Gastrocnemius medialis (tissue), 4 donors: ENCODE data around the gene CYFIP2. TPM values are rescaled to one million over a fixed set of nuclear protein-coding genes. Genes with fewer than 3 reads are reported as not detected.
A peak's percentile ranks its signal among the peaks of the same experiment; 100 is the strongest.

Experiments used
- ATAC-seq, 2 donors: fragments of 150-250 bp; one replicate each; pipeline ENCODE4 v1.9.1; 2016
- DNase-seq, 2 donors: peaks; one replicate each; pipeline ENCODE4 v3.0.0-alpha.2; 2019
- H3K27ac ChIP-seq, 4 donors: fragments of 200-600 bp; sonication (generic); 1 replicate in 1 of 4; 2 replicates in 3 of 4; pipeline ENCODE4 v1.5.1; 2016 to 2018; ENCODE audit warnings: mild to moderate bottlenecking in 2 of 4, moderate library complexity in 1 of 4
- H3K27me3 ChIP-seq, 3 donors: fragments of 200-600 bp; sonication (generic) in 2 of 3; 1 replicate in 1 of 3; 2 replicates in 2 of 3; pipeline versions ENCODE4 v1.5.1 to v1.6.0; 2016 to 2019; ENCODE audit warnings: mild to moderate bottlenecking in 1 of 3, moderate library complexity in 1 of 3
- H3K36me3 ChIP-seq, 2 donors: fragments of 200-600 bp; sonication (generic) in 1 of 2; one replicate each; pipeline ENCODE4 v1.5.1; 2017 to 2018
- H3K4me1 ChIP-seq, 2 donors: fragments of 200-600 bp; sonication (generic) in 1 of 2; one replicate each; pipeline ENCODE4 v1.5.1; 2016 to 2017; ENCODE audit warnings: mild to moderate bottlenecking in 2 of 2
- H3K4me3 ChIP-seq, 4 donors: fragments of 200-600 bp; sonication (generic) in 3 of 4; 1 replicate in 1 of 4; 2 replicates in 3 of 4; pipeline ENCODE4 v1.5.1; 2016 to 2019; ENCODE audit warnings: mild to moderate bottlenecking in 2 of 4
- H3K9me3 ChIP-seq, 3 donors: fragments of 200-600 bp; sonication (generic) in 2 of 3; 1 replicate in 1 of 3; 2 replicates in 2 of 3; pipeline ENCODE4 v1.5.1; 2016 to 2019
- POLR2A ChIP-seq, 2 donors: fragments of 450-650 bp; IDR thresholded peaks; one replicate each; pipeline ENCODE4 v1.6.1; 2017; ENCODE audit warnings: antibody characterized with exemption in 2 of 2, mild to moderate bottlenecking in 2 of 2, moderate library complexity in 2 of 2
- in situ Hi-C, 4 donors: fragments of 200-750 bp; cut with MboI; loops; one replicate each; pipeline versions ENCODE4 v1.15.0 to v1.8.0; 2017; ENCODE audit warnings: low sequenced_read_pairs in 4 of 4
- intact Hi-C: fragments of 100-400 bp; cut with DNase I; formaldehyde crosslinking; loops from one replicate; pipeline ENCODE4 v1.15.1; 2023; ENCODE audit warnings: low total_unique reads
- total RNA-seq, 4 donors: library from RNA; depleted of rRNA; stranded (reverse); fragments of >200 nt; gene quantifications; one replicate each; pipeline versions ENCODE4 v1.1.0 to v1.2.3, GENCODE V29; 2016
- TF ChIP-seq, protein P1 (sequence below), 5 experiments: fragments of 450-650 bp in 3 of 5; fragments of 200-600 bp in 2 of 5; sonication (generic) in 2 of 5; IDR thresholded peaks in 4 of 5; conservative IDR thresholded peaks in 1 of 5; 1 replicate in 4 of 5; 2 replicates in 1 of 5; pipeline ENCODE4 v1.5.1; 2016 to 2019; ENCODE audit warnings: antibody characterized with exemption in 5 of 5, mild to moderate bottlenecking in 3 of 5, moderate library complexity in 3 of 5

CYFIP2 gene
- total RNA-seq: 10 to 100 TPM in 2 of 4 donors, 1 to 10 TPM in 2; 5.9 to 15.5 (median 10.7) TPM

DNA sequence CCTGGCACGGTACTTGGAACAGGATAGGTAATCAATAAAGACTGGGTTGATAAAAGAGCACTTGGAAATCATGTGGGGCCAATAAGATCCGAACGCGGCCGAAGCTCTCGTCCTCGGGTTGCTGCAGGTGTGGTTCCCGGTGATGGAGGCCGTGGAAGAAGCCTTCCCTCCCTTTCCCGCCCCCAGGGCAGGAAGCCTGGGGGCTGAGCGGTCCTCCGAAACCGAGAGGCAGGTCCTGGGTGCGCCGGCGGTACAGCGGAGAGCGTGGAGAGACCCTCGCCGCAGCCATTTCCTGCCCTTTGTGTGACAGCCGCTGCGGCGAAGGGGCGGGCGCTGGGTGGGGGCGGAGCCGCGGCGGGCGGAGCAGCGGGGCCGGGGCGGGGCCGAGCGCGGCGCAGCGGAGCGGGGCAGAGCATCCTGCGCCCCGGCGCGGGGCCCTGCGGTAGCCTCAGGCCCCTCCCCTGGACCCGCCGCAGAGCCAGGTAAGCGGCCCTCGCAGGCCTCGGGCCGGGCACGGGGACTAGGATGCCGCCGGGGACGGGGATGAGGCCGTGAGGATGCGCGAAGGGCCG lies at the start of gene CYFIP2:
Gene CYFIP2, plus strand, starts transcription at position 410 of the 572 bp plus-strand sequence. CDS start 19,239 bp downstream, outside the sequence.
- ATAC-seq: peak; percentile 48 to 75
- no peak for TF ChIP-seq POLR2A (IDR thresholded peaks at IDR 0.05)
- TF ChIP-seq, protein P1, sequence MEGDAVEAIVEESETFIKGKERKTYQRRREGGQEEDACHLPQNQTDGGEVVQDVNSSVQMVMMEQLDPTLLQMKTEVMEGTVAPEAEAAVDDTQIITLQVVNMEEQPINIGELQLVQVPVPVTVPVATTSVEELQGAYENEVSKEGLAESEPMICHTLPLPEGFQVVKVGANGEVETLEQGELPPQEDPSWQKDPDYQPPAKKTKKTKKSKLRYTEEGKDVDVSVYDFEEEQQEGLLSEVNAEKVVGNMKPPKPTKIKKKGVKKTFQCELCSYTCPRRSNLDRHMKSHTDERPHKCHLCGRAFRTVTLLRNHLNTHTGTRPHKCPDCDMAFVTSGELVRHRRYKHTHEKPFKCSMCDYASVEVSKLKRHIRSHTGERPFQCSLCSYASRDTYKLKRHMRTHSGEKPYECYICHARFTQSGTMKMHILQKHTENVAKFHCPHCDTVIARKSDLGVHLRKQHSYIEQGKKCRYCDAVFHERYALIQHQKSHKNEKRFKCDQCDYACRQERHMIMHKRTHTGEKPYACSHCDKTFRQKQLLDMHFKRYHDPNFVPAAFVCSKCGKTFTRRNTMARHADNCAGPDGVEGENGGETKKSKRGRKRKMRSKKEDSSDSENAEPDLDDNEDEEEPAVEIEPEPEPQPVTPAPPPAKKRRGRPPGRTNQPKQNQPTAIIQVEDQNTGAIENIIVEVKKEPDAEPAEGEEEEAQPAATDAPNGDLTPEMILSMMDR (IDR thresholded peaks at IDR 0.05 in 4 of 5, conservative IDR thresholded peaks at IDR 0.05 in 1 of 5): no peak
- Histone ChIP-seq H3K27ac (peak within 1 kb of the TSS in 2 of 4 donors; percentile 28 to 70), H3K36me3 (no peaks in the 10 kb centered on the region), H3K9me3 (no peaks in the 10 kb centered on the region), H3K27me3 (no peaks in the 10 kb centered on the region), H3K4me1 (peaks cover 8 to 14% of the 10 kb centered on the region in 2 donors), H3K4me3 (peak within 1 kb of the TSS; percentile 60 to 77 (median 64))
- intact Hi-C loops: no loop called here
- no peak for DNase-seq
- in situ Hi-C loops: no loop called here

DNA sequence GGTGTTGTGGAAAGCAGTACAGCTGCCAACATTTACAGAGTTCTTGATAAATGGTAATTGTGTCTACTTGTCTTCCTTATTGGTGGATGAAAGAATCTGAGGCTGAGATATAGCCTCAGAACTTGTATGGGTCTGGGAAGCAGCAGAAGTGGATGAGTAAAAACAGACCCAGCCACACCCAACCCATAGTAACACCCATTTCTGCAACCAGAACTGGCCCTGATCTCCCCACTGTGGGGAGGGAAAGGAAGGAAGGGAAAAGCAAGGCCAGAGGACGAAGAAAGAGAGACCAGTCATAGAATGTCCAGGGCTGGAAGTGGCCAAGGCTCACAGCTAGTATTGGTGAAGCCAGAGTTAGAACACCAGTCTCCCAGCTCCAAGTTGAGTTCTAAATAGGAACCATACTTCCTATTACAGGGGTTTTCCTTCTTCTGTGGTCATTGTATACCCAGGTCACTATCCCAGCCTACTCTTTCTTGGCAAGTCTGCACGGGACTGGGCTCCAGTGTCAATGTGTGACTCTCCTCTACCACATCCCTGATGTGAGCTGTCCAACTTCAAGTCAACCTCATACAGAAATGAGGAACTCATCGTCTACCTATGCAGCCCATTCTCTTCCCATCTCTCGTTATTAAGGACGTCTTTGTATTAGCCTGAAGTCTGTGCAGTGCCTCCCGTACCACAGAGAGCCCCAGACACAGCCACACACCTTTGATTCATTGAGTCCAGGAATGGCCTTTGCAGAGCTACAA lies 49.4 kb upstream of the CYFIP2 start:
- Histone ChIP-seq H3K4me1 (no peaks in the 10 kb centered on the region), H3K9me3 (no peaks in the 10 kb centered on the region), H3K36me3 (no peaks in the 10 kb centered on the region), H3K27ac (no peak overlapping the region), H3K4me3 (no peak overlapping the region), H3K27me3 (no peaks in the 10 kb centered on the region)
- TF ChIP-seq, protein P1 (IDR thresholded peaks at IDR 0.05 in 4 of 5, conservative IDR thresholded peaks at IDR 0.05 in 1 of 5): no peak
- TF ChIP-seq POLR2A (IDR thresholded peaks at IDR 0.05): no peak
- DNase-seq (no peak), ATAC-seq (no peak)
- intact Hi-C loops: no loop called here
- in situ Hi-C loops: no loop called here

DNA sequence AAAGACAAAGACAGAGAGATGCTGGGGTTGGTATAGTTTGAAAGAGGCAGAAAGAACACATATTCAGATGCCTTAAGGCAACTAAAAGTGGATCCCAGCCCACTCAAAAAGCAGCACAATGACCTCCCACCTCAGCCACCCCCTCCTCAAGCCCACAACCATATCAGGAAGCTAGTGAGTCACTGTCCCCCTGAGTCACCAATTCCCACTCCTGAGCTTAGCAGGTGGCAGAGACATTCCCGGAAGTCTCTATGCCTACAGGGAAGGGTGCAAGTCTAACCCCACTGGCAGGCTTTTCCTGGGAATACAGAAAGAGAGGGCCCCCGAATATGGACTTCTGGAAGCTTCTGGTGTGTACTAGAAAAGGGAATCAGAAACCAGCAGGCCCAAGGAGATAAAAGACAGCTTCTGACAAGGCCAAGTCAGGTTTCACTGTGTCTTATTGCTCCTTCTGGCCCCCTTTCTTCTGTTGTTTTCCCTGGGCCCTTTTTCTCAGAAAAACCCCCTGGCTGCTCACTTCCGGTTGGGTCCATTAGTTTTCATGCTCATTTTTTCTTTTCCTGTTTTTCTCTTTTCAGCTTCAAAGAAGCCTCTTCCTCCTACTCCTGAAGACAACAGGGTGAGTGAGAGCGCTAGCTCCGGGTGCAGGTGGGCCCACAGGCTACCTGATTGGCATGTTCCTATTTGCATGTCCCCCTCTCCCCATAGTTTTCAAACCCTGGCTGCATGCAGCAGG lies 48.5 kb upstream of the CYFIP2 start:
- Histone ChIP-seq H3K4me3 (no peak overlapping the region), H3K27ac (no peak overlapping the region)
- in situ Hi-C loops: no loop called here

DNA sequence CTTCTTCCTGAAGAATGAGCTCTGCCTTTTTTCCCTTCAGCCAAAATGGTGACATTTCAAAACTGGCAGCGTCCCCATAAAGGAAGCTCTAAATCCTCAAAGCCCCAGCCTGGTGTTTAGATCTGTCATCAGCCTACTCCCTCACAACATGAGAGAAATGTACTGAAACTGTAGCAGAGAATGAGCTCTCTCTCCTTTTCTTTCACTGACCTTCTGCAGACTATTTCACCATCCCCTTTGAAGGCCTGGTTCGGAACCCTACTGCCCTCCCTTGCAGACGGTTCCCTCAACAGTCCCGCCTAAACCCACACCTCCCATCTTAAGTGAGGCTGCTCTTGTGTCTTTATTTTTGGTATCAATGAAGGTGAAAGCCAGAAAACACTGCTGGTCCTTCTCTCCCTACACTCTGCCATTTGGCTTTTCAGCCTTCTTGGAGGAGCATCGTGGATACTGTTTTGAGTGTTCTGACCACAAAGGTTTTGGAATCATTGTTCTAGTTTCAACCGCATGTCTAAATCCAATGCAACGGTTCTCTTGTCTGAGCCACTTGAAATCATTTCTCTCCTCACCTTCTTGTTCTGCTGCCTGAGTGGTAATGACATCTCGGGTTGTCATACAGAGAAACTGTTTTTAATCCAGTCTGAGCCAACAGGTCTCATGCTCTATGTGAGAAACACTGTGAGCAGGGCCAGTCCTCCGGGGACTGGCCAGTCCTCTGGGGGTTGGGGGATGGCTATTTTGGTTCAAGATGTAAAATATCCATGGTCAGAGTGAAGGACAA lies 46.2 kb upstream of the CYFIP2 start:
- Histone ChIP-seq H3K36me3 (no peaks in the 10 kb centered on the region), H3K4me3 (no peak overlapping the region), H3K9me3 (no peaks in the 10 kb centered on the region), H3K27ac (no peak overlapping the region), H3K27me3 (no peaks in the 10 kb centered on the region), H3K4me1 (no peaks in the 10 kb centered on the region)
- in situ Hi-C loops (no loop called here), intact Hi-C loops (no loop called here)
- ATAC-seq (no peak), DNase-seq (no peak)
- no peak for TF ChIP-seq POLR2A (IDR thresholded peaks at IDR 0.05)
- TF ChIP-seq, protein P1 (IDR thresholded peaks at IDR 0.05 in 4 of 5, conservative IDR thresholded peaks at IDR 0.05 in 1 of 5): no peak

More for the DNA sequence above, 48.5 kb upstream of the CYFIP2 start:
- intact Hi-C loops: no loop called here
- DNase-seq: no peak
- TF ChIP-seq, protein P1 (IDR thresholded peaks at IDR 0.05 in 4 of 5, conservative IDR thresholded peaks at IDR 0.05 in 1 of 5): no peak
- TF ChIP-seq POLR2A (IDR thresholded peaks at IDR 0.05): no peak
- no peaks in the 10 kb centered on the region for H3K36me3 ChIP-seq
- H3K27me3 ChIP-seq: no peaks in the 10 kb centered on the region
- no peaks in the 10 kb centered on the region for H3K4me1 ChIP-seq
- no peak for ATAC-seq
- no peaks in the 10 kb centered on the region for H3K9me3 ChIP-seq
